GM21737 (cell line): ENCODE results near the gene MAL.
A peak's percentile ranks its signal among the peaks of the same experiment; 100 is the strongest.

ENCODE experiments used
- ATAC-seq: cut with Tn5 transposase; IDR thresholded peaks from one replicate; pipeline ENCODE4 v1.9.1; 2021; ENCODE audit warnings: mild to moderate bottlenecking, moderate library complexity; ENCODE audit not compliant: unreplicated experiment

The MAL gene

DNA sequence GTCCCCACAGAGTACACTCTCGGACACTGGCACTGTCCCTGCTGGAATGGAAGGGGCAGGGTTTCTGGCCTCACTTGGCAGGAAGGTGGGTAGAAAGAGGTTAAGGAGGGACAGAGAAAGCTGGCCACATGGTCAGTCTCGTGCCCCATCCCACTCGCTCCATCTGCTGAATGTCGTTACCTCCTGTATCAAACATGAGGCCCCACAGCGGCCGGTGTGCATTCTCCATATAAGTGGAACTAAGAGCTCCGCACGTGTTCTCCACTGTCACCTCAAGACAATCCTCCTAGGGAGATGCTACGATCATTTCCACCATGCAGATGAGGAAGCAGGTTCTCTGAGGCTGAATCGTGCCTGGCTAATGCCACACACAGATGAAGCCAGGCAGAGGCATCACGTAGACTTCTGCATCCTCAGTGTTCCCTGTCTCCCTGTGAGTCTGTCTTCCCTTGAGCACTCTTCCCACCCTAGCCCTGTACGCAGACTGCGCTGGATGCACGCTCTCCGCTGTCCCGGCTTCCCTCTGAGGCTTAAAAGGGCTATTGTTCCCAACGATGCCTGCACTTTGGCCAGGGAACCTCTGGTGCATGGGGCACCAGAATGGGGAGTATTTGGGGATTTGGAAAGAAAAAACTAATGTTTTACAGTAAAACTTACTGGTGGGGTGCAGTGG is 35.1 kb downstream of the MAL start:
- ATAC-seq = no peak

DNA sequence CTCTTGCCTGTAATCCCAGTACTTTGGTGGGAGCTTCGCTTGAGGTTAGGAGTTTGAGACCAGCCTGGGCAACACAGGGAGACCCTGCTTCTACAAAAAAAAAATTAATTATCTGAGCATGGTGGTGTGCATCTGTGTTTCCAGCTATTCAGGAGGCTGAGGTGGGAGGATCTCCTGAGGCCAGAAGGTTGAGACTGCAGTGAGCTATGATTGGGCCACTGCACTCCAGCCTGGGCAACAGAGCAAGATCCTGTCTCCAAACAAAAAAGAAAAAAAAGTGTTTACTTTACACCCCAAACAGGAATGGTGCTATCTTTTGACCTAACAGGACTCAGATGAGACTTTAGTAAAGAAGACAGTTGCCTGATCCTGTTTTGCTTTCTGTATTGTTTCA is 35.6 kb downstream of the MAL start:
- ATAC-seq = no peak

DNA sequence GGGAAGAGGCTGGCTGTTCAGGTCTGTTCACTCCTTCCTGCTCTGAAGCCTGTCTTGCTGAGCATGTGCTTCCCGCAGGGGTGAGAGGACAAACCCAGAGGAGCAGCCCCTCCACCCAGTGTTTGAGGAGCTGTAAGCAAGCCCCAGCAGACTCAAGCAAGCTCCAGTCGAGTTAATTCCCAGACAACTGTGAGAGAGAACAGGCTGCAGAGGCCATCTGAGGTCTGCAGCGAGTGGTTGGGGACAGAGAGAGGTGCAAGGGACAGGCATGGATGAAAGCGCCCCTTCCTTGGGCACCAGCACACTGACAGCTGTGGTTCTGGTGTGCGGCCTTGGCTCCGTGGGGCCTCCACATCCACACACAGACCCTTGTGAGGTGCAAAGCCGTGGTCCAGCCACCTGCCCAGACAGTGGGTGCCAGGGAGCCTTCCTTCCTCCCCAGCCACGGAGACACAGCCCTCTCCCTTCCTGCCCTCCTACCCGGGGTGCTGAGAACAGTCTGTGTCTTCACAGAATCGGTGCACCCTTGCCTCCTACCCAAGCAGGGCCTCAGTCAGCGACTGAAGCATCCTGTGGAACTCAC is 36.2 kb downstream of the MAL start:
- ATAC-seq = no peak

DNA sequence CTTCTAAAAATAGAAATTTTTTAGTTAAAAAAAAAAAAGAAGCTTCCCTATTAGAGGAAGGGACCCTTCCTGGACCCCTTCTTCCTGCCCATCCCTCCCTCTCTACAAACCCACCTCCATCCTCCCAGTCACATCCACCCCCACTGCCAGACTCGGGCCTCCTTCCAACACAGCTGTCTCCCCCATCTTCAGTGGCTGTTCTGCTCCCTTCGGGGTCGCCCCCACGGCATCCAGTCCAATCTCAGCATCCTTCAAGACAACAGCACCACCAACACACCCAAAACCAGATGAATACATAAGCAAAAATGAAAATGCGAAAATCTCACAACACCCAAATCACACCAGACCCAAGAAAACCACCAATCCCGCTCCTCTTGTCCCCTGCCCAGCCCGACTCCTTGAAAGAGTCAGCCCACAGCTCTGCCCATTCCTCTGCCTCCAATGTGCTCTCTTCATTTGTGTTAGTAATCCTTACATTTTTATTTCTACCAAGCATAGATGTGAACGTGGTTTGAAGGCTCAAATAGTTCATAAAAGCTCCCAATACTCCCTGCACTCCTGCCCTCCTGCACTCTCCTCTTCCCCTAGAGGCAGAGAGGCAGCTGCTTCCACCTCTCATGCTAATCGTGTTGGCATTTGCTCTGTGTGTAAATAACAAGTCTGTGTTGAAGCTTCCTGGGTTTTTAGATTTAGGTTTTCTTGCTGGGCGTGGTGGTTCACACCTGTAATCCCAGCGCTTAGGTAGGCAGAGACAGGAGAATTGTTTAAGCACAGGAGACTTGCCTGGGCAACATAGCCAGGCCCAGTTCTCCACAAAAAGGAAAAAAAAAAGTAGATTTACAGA is 37.0 kb downstream of the MAL start:
- no peak for ATAC-seq

DNA sequence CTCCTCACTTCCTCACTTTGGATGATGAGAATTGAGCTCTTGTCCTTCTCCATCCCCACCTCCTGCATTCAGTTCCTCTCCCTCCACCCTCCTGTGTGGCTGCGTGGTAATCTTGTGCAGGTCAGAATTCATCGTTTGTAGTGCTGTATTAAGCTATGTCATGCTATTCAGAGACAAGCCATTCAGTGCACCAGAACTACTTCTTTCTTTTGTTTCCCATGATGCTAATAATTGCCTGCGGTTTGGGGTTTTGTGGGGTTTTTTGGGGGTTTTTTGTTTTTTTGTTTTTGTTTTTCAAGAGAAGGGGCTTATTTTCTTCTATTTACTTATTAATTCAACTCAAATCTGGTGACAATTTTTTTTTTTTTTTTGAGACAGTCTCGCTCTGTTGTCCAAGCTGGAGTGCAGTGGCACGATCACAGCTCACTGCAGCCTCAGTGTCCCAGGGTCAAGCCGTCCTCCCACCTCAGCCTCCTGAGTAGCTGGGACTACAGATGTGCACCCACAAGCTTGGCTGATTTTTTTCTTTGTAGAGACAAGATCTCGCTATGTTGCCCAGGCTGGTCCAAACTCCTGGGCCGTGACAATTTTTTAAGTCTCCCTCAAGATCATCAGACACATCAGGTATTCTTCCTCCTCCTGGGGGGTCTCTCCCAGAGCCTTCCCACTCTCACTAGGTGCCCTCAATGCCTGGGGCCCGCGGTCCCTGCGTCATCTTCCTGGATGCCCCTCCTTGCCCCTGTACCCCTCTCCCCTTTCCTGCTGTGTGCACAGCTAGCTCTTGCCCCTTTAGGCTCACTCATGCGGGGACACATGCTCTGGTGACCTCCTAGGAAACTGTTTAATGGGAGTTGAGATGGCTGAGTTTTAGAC is 37.8 kb downstream of the MAL start:
- ATAC-seq = no peak

DNA sequence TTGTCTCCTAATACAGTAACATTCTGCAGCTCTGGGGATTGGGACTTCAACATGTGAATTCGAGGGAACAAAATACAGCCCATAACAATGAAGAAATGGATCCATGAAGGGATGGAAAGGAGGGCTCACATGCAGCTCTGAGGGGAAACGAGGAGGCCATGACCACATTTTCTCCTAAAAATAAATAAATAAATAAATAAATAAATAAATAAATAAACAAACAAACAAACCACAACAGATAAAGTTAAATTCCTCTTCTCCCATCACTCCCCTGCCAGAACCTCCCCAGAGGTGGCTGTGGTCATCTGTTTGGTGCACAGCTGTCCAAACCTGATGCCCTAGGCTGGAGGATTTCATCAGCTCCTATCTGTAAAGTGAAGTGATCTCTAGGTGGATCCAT is 42.7 kb downstream of the MAL start:
- no peak for ATAC-seq

DNA sequence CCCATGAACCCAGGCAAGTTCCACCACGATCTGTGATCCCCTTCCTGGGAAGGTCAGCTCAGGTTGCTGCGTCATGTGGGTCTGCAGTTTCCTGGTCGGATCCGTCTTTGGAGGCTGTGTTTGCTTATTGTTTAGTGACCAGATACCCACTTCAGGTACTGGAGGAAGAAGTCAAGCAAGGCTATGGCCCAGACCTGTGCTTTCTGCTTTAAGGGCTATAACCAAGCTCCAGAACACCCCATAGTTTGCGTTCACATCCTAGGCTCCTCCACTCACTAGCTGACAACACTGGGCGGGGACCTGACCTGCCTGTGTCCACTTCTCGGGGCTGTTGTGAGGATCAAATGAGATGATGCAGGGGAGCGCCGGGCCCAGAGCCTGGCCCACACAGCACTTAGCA is 44.0 kb downstream of the MAL start:
- no peak for ATAC-seq

DNA sequence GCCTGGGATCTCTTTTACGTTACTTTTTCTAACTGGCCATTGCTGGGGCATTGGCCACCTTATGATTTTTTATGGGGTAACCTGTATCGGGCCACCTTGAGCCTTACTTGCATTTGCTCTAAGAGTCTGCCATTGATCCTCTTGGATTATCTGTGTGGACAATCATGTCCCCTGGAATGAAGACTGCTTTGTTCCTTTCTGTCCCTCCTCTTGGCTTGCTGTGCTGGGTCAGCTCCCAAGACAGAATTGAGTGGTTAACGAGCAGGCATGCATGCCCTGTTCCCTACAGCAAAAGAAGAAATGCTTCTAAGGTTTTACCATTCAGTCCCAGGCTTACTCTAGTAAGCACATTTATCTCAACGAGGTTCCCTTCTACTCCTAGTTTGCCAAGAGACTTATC is 46.3 kb downstream of the MAL start:
- no peak for ATAC-seq

DNA sequence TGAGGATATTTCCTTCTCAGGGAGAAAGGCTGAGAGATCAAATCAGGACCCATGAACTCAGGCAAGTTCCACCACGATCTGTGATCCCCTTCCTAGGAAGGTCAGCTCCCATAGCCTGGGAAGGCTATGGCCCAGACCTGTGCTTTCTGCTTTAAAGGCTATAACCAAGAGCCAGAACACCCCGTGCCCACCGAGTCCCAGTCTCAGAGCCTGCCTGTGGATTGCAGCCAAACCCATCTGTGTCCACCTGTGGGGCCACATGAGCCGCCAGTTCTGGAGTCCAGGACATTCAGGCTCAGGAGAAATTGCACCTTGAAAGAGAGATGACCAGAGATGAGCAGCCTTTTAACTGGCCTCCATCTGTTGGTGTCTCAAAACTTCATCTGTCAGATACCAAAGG is 46.9 kb downstream of the MAL start:
- no peak for ATAC-seq

DNA sequence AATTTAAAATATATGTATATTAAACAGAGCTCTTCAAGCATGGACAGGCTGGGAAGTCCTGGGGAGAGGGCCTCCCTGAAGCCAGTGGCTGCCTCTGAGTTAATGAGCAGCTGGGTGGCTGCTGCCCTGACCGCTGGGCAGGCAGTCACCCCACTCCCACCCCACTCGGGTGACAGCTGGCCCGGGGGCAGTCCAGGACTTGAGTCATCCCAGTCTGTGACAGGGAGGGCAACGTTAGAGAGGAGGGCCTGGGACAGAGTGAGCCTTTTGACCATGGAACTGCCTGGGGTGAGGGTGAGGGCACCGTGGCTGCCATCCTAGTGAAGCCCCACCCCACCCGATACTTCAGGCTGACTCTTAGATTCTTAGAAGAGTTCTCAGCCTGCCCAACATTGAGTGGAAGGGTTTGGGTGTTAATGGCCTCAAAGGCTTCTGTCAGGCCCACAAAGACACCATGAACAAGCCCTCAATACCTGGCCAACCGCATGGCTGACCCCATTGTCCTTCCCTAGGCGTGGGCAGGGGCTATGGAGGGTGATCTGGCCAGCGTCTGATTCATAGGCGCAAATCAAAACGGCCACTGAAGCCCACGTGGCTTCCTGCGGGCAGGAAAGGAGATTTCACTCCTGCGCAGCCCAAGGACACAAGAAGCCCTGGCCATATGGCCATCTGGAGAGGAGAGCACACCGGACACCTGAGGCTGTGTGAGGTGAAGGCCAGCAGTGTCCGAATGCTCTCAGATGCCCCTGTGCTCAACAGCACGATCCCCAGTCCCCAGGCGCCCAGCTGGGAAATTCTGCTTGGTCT is 48.6 kb downstream of the MAL start:
- no peak for ATAC-seq

DNA sequence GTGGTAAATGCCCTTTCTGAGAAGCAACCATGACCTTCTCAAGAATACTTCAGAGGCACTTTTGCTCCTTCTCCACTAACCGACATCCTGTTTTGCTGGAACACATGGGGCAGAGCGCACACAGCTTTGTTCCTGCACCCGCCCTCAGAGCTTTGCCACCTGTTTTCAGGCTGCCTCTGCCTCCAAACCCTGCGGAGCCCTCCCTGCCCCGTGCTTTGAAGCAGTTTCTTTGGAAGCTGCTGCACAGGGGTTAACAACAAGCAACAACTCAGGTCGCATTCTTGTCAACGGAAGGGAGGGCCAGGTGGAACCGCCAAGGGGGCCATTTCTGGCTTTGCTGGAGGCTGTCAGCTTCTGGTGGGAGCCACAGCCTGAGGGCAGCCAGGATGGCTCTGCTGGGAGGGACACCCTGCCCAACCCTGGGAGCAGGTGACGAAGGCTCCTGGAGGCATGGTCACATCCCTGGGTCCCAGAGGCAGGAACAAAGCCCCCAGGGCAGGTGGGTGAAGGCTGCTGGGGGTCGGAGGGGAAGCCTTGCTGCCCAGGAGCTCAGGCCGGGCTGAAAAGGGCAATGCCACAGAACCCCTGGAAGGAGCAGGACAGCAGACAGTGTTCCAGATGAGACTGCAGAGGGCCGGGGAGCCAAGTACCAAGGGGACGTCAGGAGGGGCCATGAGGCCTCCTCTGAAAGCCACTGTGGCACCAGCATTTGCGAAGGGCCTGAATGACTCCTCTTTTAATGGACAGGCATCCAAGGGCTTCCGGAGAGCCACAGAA is 49.3 kb downstream of the MAL start:
- no peak for ATAC-seq

DNA sequence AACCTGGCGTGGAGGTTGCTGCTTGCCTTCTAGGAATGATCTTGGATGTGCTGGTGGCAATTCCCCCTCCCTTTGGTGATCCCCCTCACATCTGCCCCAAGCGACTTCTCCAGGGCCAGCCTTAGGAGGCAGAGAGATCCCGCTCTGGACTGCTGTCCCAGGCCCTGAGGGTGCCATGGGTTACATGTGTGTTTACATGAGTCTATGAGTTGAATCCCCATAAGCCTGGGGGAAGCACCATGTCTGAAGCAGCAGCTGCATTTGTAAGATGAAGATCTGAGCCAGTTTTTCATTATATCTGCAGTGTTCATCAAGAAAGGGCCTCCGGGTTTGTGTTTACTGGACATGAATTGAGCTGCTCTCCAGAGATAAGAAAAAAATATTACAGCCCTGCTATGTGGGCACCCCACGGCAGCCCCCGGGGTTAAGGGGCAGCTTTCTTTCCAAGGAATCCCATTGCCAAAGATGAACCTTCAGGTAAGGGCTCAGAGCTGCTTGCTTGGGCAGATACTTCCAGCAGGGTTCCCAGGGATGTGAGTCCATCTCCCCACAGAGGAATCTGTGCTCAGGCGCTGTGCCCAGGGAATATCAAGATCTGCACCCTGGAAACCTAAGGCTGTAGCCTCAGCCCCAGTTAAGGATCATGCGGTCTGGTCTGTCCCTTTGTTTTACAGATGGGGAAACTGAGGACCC is 50.1 kb downstream of the MAL start:
- ATAC-seq = no peak

DNA sequence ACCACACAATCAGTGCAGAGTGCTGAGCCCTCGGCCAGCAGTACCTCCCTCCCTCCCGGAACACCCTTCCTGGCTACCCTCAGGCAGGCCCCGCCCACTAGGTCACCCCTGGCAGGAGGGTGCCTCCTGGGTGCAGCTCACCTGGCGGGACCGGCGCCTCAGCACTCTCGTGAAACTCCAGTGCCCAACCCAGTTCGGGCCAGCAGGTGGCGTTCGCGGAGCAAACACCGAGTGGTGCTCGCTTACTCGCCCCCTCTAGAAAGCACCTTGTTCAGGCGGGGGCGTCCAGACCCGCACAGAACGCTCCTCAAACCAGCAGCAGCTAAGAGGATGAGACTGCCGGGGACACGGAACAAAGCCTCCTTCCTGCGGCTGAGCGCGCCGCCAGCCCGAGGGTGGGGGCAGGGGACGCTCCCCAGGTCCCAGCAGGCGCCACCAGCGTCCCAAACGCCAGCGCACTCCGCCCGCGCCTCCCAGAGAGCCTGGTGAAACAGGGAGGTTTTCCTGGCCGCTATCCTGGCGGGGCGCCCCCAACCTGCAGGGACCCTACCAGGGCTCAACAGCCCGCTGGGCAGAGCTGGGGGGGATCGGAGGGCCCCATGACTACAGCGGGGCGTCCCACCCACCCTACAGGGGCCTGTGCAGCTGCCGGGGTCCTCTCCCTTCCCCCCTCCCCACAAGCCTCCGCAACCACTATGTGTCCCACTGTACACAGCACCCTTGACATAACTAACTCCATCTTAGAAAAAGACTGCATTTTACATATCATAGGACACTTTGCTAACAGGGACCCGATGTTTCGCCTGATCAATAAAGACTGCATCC is 51.4 kb downstream of the MAL start:
- peak; percentile 81 for ATAC-seq

DNA sequence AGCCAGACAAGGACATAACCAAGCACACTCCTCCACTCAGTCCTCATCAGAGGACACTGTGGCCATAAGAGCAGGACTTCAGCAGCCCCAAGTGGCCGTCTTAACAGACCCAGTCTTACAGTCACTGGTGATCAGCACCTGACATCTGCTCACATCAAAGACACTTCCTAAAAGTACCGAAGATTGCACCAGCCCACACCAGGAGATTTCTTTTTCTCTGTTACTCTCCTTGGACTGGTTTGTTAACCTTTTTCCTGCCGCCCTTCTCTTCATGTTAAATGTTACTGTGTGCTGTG is 52.0 kb downstream of the MAL start:
- ATAC-seq = no peak

DNA sequence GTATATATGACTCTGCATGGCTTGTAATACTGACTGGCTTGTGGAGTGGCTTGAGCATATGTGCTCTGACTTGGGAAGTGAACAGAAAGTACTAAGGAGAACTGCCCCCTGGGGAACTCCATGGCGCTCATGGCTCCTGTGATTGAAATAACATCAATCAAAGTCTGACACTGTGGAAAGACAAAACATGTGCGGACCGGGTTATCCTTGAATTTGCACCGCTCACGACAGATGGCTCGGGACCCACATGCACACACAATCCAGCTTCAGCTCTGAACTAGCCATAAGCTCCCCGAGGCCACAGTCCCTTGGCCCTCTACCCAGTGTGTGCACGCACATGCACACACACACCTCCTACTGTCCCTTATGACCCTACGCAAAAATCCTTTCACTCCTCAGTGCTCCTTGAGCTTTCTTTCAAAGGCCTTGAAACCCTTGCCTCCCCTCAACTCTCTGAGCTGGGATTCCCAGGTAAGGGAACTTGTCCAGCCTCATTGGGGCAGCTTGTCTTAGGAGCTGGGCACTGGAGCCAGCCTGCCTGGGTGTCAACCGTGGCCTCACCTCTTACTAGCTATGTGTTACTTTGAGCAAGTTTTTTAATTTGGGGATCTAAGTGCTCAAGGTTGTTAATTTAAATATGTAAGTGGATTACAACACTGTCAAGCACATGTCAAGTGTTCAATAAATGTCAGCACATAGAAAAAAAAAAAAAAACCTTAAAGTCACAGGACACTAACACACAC is 52.5 kb downstream of the MAL start:
- ATAC-seq = no peak

DNA sequence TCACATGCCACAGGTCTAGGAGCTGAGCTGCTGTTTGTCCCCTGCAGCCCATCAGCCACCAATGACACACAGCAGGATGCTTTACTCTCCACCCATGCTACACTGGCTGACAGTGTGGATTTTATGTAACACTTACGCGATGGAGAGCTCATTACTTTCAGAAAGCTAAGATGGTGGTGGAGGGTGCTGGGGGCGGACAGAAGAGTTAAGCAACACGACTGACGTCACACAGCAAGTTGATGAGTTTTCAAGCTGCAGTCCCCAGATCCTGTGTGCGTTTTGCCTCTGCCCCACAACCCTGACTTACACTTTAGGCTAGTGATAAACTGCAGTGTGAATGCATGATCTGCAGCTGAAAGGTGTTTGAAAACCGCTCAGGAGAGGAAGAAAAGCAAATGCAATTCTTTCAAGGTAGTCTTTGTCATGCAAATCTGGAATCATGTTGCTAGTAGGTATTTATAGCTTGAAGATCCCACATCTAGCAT is 53.7 kb downstream of the MAL start:
- ATAC-seq = no peak

DNA sequence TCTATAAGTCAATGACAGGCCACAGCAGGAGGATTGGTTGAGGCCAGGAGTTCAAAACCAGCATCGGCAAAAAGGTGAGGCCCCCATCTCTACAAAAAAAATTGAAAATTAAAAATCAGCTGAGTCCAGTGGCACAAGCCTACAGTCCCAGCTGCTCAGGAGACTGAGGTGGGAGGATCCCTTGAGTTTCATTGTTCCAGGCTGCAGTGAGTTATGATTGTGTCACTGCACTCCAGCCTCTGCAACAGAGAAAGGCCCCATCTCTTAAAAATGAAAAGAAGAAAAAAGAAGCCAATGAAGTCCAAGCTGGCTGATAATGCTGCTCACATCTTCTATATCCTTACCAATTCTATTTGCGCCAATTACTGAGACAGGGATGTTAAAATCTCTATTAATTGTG is 57.0 kb downstream of the MAL start:
- no peak for ATAC-seq

DNA sequence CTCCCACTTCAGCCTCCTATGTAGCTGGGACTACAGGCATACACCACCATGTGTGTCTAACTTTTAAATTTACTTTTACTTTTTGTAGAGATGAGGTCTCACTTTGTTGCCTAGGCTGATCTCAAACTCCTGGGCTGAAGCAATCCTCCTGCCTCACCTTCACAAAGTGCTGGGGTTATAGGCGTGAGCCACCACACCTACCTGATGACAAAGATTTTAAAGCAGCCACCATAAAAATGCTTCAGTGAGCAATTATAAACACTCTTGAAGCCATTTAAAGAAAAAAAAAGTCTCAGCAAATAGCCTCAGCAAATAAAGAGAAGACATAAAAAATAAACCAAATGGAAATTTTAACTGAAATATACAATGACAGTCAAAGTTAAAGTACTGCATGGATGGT is 60.5 kb downstream of the MAL start:
- ATAC-seq = no peak
